ENCODE results near the gene PARD3B.

DNA sequence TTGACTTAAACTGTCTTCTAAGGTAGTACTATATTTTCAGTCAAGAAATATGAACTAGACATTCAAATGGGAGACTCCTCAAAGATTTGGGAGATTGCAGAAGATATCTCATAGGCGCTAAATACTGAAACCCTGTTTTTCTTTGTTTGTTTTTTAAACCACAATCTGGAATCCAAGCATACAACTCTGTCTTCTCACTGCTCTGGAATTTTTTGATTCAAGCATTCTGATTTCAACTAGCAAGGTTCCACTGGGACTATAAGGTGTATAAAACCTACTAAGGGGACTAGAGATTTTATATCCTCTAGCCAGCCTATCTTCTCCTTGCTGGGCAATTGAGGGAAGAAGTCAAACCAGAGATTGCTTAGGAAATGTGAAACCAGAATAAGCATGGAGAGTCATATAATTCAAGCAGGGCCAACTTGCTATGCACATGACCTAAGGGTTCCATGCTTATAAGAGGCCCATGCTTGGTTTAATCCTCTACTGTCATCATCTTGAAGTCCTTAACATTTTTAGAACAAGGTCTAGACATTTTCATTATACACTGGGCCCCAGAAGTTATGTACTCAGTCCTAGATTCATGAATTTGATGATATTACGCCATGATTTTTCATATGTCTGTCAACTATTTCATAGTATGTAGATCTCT is 405.5 kb downstream of the PARD3B start:
- TF ChIP-seq ZNF737 (CRISPR knock-in tag; IDR thresholded peaks at IDR 0.05; ENCODE audit: borderline replicate concordance) (no peak), CREB1 (IDR thresholded peaks at IDR 0.05) (no peak), CREB1 (CRISPR knock-in tag; IDR thresholded peaks at IDR 0.05) (no peak)

Measured in HepG2 (cell line).